ENCODE results near the gene RFT1.

GRCh38 chr3:53157974-53158580 lies 27.8 kb upstream of the RFT1 start:
- TF ChIP-seq EP300 (IDR thresholded peaks at IDR 0.05) (no peak), CTCF (IDR thresholded peaks at IDR 0.05) (no peak), POLR2A (IDR thresholded peaks at IDR 0.05) (no peak)
